Measurements from ENCODE around the gene POPDC3.

DNA sequence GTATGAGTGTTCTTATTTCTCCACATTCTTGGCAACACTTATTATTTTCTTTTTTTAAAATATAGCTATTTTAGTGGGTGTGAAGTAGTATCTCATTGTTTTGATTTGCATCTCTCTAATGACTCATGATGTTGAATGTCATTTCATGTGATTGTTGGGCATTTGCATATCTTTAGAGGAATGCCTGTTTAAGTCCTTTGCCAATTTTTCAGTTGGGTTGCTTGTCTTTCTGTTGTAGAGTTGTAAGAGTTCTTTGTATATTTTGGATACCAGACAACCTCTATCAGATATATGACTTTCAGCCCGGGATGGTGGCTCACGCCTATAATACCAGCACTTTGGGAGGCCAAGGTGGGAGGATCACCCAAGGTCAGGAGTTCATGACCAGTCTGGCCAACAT, 5.1 kb upstream of the POPDC3 start:
- TF ChIP-seq, protein P1, sequence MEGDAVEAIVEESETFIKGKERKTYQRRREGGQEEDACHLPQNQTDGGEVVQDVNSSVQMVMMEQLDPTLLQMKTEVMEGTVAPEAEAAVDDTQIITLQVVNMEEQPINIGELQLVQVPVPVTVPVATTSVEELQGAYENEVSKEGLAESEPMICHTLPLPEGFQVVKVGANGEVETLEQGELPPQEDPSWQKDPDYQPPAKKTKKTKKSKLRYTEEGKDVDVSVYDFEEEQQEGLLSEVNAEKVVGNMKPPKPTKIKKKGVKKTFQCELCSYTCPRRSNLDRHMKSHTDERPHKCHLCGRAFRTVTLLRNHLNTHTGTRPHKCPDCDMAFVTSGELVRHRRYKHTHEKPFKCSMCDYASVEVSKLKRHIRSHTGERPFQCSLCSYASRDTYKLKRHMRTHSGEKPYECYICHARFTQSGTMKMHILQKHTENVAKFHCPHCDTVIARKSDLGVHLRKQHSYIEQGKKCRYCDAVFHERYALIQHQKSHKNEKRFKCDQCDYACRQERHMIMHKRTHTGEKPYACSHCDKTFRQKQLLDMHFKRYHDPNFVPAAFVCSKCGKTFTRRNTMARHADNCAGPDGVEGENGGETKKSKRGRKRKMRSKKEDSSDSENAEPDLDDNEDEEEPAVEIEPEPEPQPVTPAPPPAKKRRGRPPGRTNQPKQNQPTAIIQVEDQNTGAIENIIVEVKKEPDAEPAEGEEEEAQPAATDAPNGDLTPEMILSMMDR (conservative IDR thresholded peaks at IDR 0.05; ENCODE audit: low read depth, low read length) = no peak
- no peak for TF ChIP-seq EZH2 (IDR thresholded peaks at IDR 0.05; ENCODE audit: low read length, unreplicated experiment)

Data from PC-3 (cell line).